Stimulated activated CD4-positive, alpha-beta T cell treated with anti-CD3 and anti-CD28 coated beads, TNF-alpha, amount 100 ng/mL, for 24 hours (primary cell): ENCODE results near the gene RMP24.
"Not testable (repeated sequence)": the region's sequence is repeated elsewhere in the genome, so short reads cannot be mapped to it uniquely, and the experiment has no call there.

Source experiments
- DNase-seq, 3 experiments: peaks; one replicate each; pipeline ENCODE4 v3.0.0-alpha.2; 2020; ENCODE audit warnings: low read depth in 3 of 3

RMP24 gene

DNA sequence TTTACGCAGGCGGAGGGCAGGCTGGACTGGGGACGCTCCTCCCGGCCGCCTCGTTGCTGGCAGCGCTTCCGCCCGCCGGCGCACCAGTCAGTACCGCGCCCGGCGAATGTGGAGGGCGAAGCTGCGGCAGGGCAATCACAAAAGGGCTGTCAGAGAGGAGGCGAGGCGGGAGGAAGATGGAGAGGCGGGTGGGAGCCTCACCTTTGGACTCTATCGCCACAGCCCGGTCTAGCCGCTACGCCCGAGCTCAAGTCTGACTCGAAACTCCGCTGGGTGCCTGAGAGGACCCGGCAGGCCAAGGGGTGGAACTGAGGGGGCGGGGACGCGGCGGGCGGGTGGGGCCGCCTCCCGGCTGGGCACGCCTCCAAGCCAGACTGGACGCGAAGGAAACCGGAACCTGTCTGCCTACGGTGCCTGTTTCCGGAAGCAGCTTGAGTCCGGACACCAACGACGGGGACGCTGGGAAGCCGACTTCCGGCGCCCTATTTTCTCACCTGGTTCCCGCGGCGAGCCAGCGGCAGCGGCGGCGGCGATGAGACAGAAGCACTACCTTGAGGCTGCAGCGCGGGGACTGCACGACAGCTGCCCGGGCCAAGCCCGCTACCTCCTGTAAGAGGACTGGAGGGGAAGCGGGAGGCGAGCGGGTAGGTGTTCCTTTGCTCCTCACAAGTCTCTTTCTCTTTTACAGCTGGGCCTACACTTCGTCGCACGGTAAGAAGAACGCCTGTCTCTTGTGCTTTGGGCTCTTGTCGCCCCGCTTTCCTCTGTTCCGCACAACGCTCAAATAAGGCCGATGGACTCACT is at the start of gene RMP24:
TSS of gene RMP24 (plus strand) at position 483 of the 804 bp plus-strand sequence.
- peak; percentile 90 to 93 (median 91) for DNase-seq

DNA sequence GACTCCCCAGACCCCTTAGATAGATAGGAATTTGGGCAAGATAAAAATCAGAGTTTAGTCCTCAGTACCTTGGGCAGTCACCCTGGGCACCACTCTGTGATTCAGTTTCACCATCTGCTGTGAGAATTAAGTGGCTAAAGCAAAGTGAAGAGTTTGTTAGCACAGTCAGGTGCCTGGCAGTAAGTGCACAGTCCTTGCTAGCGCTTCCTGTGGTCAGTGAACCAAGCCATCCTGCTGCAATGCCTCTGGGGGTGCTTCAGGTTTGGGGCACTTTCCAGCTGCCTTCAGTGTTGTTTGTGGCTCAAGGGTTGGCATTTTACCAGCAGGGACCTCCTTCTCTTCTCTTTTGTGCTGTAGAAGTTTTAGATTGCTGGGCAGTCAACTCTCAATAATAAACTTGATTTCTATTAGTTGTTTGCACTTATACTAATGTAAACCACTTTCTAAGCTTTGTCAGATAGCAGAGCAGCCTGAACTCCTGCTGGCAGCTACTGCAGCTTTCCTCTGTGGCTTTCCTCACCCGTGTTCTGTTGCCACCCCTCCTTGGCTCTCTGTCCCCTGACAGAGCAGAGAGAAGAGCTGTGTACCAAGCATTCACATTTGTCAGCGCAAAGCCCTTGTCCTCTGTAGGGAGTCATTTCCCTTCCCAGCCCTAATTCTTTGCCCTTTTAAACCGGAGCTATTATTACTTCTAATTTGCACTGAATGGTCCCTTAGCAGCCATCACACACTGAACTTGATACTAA is 48.4 kb upstream of the RMP24 start:
- DNase-seq, result no peak

DNA sequence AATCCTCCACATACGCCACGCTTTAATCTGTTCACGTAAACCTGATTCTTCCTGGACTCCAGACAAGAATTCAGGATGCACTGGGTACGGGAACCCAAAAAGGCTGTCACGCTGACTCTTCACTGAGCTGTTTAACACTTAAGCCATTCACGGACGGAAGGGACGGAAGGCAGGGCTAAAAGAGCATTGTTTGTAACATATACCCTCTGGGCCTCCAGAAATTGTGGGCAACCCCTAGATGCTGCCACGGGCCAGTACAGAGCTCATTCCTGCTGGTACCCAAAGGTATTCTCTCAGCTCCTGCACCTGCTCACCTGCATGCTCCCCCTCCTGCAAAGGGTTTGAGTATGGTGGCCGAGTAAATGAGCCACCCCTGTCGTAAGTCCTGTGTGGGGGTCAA is 45.6 kb upstream of the RMP24 start:
- no peak for DNase-seq

DNA sequence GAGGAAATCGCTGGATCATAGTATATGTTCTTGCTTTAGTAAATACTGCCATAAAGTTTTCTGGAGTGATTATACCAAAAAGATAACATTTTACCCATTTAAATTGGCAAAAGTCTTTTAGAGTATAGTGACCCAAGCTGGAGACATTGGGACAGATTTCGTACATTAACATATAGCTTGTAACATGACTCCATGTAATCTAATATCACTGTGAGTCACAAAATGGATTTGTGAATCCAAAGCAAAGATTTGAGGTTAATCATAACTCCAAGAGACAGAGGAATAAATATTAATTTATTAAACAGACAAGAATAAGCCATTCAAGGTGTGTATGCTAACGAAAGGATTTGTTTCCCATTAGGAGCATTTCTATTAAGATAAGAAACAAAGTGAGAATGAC is 45.0 kb upstream of the RMP24 start:
- DNase-seq, result no peak

DNA sequence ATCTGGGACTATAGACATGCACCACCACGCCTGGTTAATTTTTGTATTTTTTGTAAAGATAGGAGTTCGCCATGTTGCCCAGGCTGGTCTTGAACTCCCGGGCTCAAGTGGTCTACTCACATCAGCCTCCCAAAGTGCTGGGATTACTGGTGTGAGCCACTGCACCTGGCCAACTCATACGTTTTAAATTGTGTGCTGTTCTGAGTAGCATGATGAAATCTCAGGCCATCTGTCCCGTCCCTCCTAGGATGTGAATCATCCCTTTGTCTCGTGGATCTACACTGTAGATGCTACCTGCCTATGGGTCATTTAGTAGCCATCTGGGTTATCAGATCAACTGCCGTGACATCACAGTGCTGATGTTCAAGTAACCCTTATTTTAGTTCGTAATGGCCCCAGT is 38.5 kb upstream of the RMP24 start:
- no peak for DNase-seq

DNA sequence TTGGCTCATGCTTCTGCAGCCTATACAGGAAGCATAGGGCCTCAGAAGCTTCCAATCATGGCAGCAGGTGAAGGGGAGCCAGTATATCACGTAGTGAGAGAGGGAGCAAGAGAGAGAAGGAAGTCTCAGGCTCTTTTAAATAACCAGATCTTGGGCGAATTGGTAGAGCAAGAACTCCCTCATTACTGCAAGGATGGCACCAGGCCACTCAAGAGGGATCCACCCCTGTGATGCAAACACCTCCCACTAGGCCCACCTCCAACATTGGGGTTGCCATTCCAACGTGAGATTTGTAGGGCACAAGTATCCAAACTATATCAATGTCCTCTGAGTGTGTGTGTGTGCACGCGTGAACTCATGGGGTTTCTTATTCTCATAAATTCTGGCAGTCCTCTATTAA is 37.6 kb upstream of the RMP24 start:
- no peak for DNase-seq

DNA sequence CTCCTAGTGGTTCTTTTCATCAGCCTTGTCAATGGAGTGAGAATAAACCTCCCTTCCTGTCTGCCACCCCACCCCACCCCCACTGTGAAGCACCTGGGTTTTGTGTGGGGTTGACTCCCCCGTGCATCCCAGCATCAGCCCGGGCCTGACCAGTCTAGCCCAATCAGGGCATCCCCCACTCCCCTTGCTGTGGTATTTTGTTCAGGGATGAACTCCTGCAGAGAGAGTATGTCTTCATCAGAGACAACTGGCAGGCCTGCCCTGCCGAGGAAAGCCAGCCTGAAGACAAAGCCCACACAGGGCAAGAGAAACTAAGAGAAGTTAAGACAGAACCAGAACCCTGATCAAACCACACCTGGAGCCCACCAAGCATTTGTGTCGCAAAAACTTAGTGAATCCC is 36.7 kb upstream of the RMP24 start:
- no peak for DNase-seq

DNA sequence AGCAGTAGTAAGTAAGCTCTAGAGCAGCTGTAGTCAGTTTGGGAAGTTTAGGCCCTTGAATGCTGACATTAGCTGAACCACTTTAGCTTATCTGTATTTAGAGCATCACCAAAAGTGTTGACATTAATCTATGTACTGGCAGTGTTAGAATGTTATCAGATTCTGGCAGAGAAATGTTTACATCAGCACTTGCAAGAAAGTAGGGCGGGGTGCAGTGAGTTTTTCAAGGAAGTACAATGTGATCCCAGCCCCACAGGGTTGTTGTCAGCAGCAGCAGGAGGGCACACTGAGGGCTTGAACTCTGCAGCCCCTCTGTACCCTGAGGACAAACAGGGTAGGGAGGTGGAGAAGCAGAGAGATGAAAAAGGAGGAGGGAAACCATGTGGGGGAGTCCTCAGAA is 35.5 kb upstream of the RMP24 start:
- no peak for DNase-seq

DNA sequence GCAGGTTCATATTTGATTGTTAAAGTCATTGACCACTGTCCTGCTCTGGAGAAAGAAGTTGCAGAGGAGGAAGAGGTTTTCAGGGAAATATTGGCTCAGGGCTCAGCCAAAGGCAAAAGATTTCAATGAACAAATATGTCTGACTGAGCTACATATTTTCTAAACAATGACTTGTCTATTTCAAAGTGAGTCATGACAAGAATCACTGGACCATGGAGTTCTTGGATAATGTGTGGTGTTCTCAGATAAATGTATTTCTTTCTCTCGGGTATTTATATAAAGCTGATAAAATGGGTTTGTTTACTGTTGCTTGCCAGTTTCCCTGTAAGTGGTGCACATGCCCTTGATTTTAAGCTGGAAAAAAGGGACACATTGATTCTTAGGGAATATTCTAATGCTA is 34.3 kb upstream of the RMP24 start:
- DNase-seq, result no peak

DNA sequence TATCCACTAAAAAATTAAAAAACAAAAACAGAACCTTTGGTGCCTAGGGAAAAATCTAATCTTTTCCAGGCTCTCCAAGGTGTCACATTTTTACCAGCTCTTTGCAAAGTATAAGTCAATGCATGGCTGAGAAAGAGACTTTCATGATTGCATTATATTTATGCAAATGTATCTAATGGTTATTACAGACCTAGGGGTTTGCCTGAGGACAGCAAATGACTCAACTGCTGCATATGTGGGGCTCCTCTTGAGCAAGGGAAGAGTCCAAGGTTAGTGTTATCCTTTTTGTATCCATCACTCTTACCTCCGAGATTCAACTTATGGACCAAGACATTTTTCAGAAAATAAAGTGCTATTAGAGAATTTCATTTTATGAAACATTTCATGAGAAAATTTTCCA is 33.9 kb upstream of the RMP24 start:
- no peak for DNase-seq

DNA sequence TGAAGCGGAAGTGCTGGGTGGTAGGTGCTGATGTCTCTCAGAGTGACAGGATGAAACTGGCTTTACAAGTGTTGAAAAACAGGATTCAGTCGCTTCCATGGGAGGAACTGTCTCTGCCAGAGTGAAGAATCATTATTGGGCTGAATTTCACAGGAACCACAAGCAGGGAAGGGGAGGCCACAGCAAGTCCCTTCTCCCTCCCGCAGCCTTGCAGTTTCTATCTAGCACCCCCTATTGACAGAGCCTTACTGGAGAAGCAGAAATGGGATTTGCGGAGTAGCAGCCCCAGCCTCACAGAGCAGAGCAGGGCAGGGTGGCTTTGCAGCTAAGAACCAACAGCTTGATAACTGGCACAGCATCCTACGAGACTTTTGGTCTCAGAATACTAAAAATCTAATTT is 33.3 kb upstream of the RMP24 start:
- no peak for DNase-seq

DNA sequence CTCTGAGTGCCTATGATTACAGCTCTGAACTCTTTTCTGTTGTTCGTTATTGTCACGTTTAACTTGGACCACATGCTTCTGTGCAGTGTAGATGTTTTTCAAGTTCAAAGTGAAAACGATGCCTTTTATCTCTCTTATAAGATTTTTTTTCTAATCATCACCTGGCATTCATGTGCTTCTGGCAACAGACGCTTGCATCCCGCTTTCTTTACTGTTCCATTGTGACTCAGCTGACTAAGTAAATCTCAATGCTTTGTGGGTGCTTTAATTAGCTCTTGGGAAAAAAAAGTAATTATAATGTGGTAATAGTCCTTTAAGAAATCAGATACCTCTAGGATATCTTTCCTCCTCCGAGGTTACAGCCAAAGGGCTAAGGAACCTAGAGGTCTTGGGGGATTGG is 31.2 kb upstream of the RMP24 start:
- DNase-seq, result no peak

DNA sequence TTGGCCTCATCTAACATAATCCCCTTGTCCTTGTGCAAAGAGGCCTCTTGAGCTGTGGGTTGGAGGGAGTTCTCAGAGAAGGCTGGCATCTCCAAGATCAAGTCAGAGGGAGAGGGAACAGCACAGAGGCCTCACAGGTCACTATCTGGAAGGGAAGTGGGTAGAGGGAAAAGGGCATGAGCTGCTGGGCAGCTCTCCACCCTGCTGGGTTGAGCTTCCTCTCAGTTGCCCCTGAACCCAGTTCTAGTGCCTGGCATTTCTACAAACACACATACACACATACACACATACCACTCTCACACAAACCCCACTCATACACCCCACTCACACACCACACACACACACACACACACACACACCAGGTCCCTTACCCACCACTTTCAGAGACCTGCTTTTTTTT is 30.3 kb upstream of the RMP24 start:
- no peak for DNase-seq

DNA sequence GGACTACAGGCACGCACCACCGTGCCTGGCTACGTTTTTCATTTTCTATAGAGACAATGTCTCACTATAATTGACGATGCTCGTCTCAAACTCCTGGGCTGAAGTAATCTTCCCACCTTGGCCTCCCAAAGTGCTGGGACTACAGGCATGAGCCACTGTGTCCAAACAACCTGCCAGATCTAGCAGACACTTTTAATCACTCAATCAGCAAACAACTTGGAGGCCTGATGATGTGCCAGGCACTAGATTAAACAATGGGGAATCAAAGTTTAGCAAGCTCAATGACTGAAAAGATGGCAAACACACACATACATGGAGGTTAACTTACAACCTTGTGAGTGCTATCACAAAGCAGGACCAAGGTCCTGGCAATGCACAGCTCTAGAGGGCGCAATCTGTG is 29.8 kb upstream of the RMP24 start:
- DNase-seq, result no peak

DNA sequence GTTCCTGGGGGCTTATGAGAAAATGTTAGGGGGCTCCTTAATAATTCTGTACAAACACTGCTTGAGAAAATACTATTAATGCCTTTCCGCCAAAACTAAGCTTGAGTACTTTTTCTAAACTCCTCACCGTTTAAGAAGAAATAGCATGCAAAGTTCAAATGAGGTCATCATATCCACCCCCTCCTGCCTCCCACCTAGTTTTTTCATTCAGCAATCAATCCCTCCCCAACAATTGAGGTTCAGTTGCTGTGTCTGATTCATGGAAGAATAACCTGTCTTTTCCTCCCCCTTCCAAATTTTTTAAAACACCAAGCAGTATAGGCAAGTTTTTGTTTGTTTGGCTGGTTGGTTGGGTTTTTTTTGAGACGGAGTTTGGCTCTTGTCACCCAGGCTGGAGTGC is 24.4 kb upstream of the RMP24 start:
- no peak for DNase-seq

DNA sequence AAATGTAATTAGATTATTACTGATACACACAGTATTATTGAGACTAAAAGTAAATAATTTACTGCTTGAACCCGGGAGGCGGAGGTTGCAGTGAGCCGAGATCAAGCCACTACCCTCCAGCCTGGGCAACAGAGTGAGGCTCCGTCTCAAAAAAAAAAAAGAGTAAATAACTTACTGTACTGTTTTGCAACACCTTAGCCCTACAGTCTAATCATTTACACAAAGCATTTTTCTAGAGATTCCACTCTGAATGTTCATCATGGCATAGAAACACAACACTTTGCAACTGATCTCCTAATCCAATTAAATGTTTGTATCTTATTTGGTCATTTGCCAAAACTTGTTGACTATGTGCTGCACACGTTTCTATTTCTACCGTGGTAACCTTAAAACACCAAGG is 23.4 kb upstream of the RMP24 start:
- DNase-seq, result no peak

DNA sequence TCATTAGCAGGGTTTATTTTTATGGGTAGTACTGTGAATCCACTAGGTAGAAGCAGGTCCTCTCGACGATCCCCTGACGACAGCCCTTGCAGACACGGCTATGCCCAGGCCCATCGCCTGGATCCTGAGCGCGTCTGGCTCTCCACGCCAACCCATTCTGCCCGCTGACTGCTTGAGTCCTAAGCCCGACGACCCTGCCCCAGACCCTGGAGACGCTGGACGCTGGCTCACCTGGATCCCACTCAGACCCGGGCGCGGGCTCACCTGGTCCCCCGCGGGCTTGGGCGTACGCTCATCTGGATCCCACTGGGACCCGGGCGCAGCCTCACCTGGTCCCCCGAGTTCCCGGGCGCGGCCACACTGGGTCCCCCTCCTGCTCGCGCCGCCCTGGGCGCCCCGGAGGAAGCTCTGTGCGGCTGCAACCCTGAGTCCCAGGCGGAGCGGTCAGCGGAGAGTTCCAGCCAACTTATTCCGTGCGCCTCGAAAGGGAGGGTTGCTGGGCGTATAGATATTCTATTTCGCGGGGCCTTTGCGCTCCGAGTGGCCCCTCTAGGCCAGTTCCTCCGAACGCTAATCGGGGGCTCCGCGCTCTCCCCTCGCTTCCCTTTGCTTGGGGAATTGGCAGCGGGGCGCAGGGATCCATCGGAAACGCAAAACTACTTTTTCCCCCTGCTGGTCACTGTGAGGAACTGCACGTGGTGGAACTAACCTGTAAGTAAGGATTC is 22.4 kb upstream of the RMP24 start:
- peak; percentile 23 to 32 (median 25) for DNase-seq

DNA sequence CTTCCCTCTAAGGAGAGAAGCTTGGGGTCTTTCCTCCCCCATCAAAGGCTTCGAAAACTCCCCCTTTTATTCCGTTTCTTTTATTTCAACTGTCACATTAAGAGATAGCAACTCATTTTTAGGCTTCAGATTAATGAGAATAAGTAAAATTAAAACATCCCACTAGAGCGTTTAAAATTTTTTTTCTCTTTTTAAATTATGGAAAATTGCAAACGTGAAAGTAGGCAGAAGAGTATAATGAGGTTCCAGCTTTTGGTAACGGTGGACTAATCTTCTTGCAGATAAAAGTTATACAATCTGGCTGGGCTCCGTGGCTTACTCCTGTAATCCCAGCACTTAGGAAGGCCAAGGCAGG is 21.9 kb upstream of the RMP24 start:
- DNase-seq, result no peak

DNA sequence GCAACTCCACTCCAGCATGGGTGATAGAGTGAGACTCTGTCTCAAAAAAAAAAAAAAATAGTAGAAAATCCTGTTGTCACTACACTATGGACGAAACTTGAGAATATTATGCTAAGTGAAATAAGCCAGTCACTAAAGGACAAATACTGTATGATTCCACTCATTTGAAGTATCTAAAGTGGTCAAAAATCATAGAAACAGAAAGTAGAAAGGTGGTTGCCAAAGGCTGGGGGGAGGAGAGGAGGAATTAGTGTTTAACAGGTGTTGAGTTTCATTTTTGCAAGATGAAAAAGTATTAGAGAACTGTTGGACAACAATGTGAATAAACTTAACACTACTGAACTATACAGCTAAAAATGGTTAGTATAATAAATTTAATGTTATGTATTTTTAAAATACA is 18.8 kb upstream of the RMP24 start:
- DNase-seq, result no peak

DNA sequence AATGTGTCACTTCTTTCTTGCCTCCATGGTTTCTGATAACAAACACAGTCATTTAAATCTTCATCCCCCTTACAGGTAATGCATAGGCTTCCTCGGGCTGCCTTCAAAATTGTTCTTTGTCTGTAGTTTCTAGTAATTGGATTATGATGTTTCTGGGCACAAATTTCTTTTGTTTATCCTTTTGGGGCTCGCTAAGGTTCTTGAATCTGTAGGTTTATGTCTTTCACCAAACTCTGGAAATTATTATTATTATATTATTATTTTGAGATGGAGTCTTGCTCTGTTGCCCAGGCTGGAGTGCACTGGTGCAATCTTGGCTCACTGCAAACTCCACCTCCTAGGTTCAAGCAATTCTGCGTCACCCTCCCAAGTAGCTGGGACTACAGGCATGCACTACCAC is 16.3 kb upstream of the RMP24 start:
- no peak for DNase-seq

DNA sequence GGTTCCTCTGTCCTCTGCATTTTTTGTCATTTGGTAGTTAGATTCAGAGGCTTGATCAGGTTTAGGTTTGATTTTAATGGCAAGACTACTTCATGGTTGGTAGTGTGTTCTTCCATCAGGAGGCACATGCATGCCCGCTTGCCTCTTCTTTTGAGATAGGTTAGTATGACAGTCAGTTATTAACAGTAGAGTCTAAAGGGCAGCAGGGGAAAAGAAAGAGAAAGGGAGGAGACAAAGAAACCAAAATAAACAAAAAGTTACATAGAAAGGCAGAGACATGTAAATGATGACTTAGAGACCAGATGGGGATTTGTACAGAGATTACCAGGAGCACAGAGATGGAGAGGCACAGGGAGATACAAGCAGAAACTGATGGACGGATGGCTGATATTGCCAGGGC is 10.2 kb upstream of the RMP24 start:
- no peak for DNase-seq

DNA sequence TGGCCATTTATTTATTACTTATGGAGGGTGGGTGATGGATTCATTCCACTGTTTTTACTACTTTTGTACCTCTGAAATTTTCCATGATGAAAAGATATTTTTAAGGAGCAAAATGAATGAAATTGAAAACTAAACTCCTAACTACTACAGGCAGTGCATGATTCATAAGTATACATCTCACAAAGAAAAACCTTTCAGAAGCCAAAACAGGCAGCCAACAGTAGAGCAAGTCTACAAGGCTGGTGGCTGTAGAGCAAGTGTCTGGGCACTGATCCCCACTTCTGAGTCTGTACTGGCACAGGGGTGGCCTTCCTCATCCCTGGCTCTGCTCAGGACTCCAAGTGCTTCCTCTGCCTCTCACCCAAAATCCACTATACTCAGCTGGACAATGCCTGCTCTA is 8.2 kb upstream of the RMP24 start:
- DNase-seq, result no peak

DNA sequence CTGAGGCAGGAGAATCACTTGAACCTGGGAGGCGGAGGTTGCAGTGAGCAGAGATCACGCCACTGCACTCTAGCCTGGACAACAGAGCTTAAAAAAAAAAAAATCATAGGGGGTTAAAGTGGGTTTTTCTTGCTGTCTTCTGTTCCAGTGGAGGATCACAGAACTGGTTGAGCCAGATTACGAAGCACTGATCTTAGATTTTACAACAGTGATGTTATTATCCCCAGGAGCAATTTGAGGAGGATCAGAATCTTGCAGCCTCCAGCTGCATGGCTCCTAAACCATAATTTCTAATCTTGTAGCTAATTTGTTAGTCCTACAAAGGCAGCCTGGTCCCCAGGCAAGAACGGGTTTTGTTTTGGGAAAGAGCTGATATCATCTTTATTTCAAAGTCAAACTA is 4.6 kb upstream of the RMP24 start:
- DNase-seq, result not testable (repeated sequence)
